ENCODE data around the gene PARS2.

The PARS2 gene

GRCh38 chr1:54774820-54775498, 10.6 kb upstream of the PARS2 start:
- TF ChIP-seq CEBPB (IDR thresholded peaks at IDR 0.05) (no peak), USF1 (IDR thresholded peaks at IDR 0.05) (peak; percentile 93)

GRCh38 chr1:54772951-54773350, 8.6 kb upstream of the PARS2 start:
- TF ChIP-seq YY1 (IDR thresholded peaks at IDR 0.05; ENCODE audit: low read depth): no peak

- TF ChIP-seq EGR1 (IDR thresholded peaks at IDR 0.05) (no peak), ZBTB7A (IDR thresholded peaks at IDR 0.05; ENCODE audit: low read depth) (no peak), TCF12 (IDR thresholded peaks at IDR 0.05; ENCODE audit: low read depth) (no peak), USF1 (IDR thresholded peaks at IDR 0.05) (no peak), TEAD4 (IDR thresholded peaks at IDR 0.05) (no peak), RAD21 (IDR thresholded peaks at IDR 0.05; ENCODE audit: low read depth) (peak; percentile 47), REST (IDR thresholded peaks at IDR 0.05; ENCODE audit: low read depth) (no peak)
These were observed 3.8 kb upstream of the PARS2 start for GRCh38 chr1:54768093-54768492.

- TF ChIP-seq TEAD4 (IDR thresholded peaks at IDR 0.05) (no peak), USF1 (IDR thresholded peaks at IDR 0.05) (no peak)
These were observed 3.2 kb upstream of the PARS2 start for GRCh38 chr1:54767526-54767925.

- no peak for TF ChIP-seq TEAD4 (IDR thresholded peaks at IDR 0.05)
- no peak for TF ChIP-seq RAD21 (IDR thresholded peaks at IDR 0.05; ENCODE audit: low read depth)
- TF ChIP-seq USF1 (IDR thresholded peaks at IDR 0.05): no peak
- no peak for TF ChIP-seq YY1 (IDR thresholded peaks at IDR 0.05; ENCODE audit: low read depth)
These were observed 2.4 kb upstream of the PARS2 start for GRCh38 chr1:54766726-54767125.

GRCh38 chr1:54764922-54765561, 719 bp upstream of the PARS2 start:
- TF ChIP-seq FOXM1 (IDR thresholded peaks at IDR 0.05; ENCODE audit: borderline replicate concordance, low read depth): no peak
- TF ChIP-seq CREB1 (IDR thresholded peaks at IDR 0.05; ENCODE audit: low read depth): no peak
- TF ChIP-seq MAX (IDR thresholded peaks at IDR 0.05): no peak
- TF ChIP-seq NFIC (IDR thresholded peaks at IDR 0.05): no peak
- TF ChIP-seq YY1 (IDR thresholded peaks at IDR 0.05; ENCODE audit: low read depth): no peak
- no peak for TF ChIP-seq TCF12 (IDR thresholded peaks at IDR 0.05; ENCODE audit: low read depth)
- no peak for TF ChIP-seq ZBTB7A (IDR thresholded peaks at IDR 0.05; ENCODE audit: low read depth)
- TF ChIP-seq USF1 (IDR thresholded peaks at IDR 0.05): no peak
- no peak for TF ChIP-seq EP300 (IDR thresholded peaks at IDR 0.05; ENCODE audit: borderline replicate concordance)
- TF ChIP-seq RAD21 (IDR thresholded peaks at IDR 0.05; ENCODE audit: low read depth): no peak
- TF ChIP-seq TAF1 (IDR thresholded peaks at IDR 0.05; ENCODE audit: low read depth): no peak
- no peak for TF ChIP-seq TEAD4 (IDR thresholded peaks at IDR 0.05)
- no peak for TF ChIP-seq REST (IDR thresholded peaks at IDR 0.05; ENCODE audit: low read depth)
- no peak for TF ChIP-seq CEBPB (IDR thresholded peaks at IDR 0.05)
- TF ChIP-seq EGR1 (IDR thresholded peaks at IDR 0.05): no peak
